ENCODE results near the gene ZDHHC17. TPM values are rescaled to one million over a fixed set of nuclear protein-coding genes. Genes with fewer than 3 reads are reported as not detected.

The ZDHHC17 gene
- total RNA-seq, 1 experiment from 2014 or later: 14.2 TPM

GRCh38 chr12:76878099-76878898 is 114.4 kb downstream of the ZDHHC17 start:
- DNase-seq (ENCODE audit: low spot score): peak; percentile 13

- peak; percentile 69 for DNase-seq (ENCODE audit: low spot score)
Measured at GRCh38 chr12:76878899-76879709, 115.2 kb downstream of the ZDHHC17 start, which contains the start of gene CSRP2. Gene CSRP2, minus strand, starts transcription at chr12:76879019. Its CDS starts 12,759 bp downstream, at chr12:76866260.

GRCh38 chr12:76879710-76880518 is 116.0 kb downstream of the ZDHHC17 start:
- DNase-seq (ENCODE audit: low spot score): no peak

- DNase-seq (ENCODE audit: low spot score): no peak
Measured at GRCh38 chr12:76880519-76881023, 116.7 kb downstream of the ZDHHC17 start.

GRCh38 chr12:76881142-76881541 is 117.2 kb downstream of the ZDHHC17 start:
- no peak for DNase-seq (ENCODE audit: low spot score)

GRCh38 chr12:76882367-76882766 is 118.5 kb downstream of the ZDHHC17 start:
- no peak for DNase-seq (ENCODE audit: low spot score)

- no peak for DNase-seq (ENCODE audit: low spot score)
Measured at GRCh38 chr12:76883151-76883550, 119.2 kb downstream of the ZDHHC17 start.

- no peak for DNase-seq (ENCODE audit: low spot score)
Measured at GRCh38 chr12:76883811-76884210, 119.9 kb downstream of the ZDHHC17 start.

- DNase-seq (ENCODE audit: low spot score): no peak
Measured at GRCh38 chr12:76888775-76889174, 124.9 kb downstream of the ZDHHC17 start.

- DNase-seq (ENCODE audit: low spot score): peak; percentile 6
Measured at GRCh38 chr12:76890151-76891143, 126.5 kb downstream of the ZDHHC17 start.

GRCh38 chr12:76891609-76892008 is 127.7 kb downstream of the ZDHHC17 start:
- no peak for DNase-seq (ENCODE audit: low spot score)

GRCh38 chr12:76895796-76896195 is 131.9 kb downstream of the ZDHHC17 start:
- DNase-seq (ENCODE audit: low spot score): no peak

- no peak for DNase-seq (ENCODE audit: low spot score)
Measured at GRCh38 chr12:76896274-76896673, 132.4 kb downstream of the ZDHHC17 start.

- no peak for DNase-seq (ENCODE audit: low spot score)
Measured at GRCh38 chr12:76898442-76898841, 134.5 kb downstream of the ZDHHC17 start.

- DNase-seq (ENCODE audit: low spot score): no peak
Measured at GRCh38 chr12:76899522-76899921, 135.6 kb downstream of the ZDHHC17 start.

GRCh38 chr12:76901628-76902380 is 137.9 kb downstream of the ZDHHC17 start:
- DNase-seq (ENCODE audit: low spot score): no peak

All from HT-29 (cell line).